Mucosa of rectum (tissue), 2 donors: ENCODE data around the gene FDX2.

Experiments
- H3K27ac ChIP-seq, 2 donors: one replicate each; pipeline ENCODE4 v1.7.0; 2013; ENCODE audit warnings: inconsistent platforms in 2 of 2, low read depth in 2 of 2, low read length in 2 of 2
- H3K27me3 ChIP-seq, 2 donors: one replicate each; pipeline ENCODE4 v1.7.0; 2013; ENCODE audit warnings: low read length in 2 of 2; ENCODE audit not compliant: control insufficient read depth in 2 of 2, insufficient read depth in 2 of 2
- H3K36me3 ChIP-seq, 2 donors: one replicate each; pipeline ENCODE4 v1.7.0; 2013; ENCODE audit warnings: low read length in 2 of 2; ENCODE audit not compliant: control insufficient read depth in 2 of 2, insufficient read depth in 2 of 2
- H3K4me1 ChIP-seq, 2 donors: one replicate each; pipeline ENCODE4 v1.7.0; 2013; ENCODE audit warnings: low read length in 2 of 2, mild to moderate bottlenecking in 1 of 2; ENCODE audit not compliant: control insufficient read depth in 2 of 2, insufficient read depth in 2 of 2
- H3K4me3 ChIP-seq, 2 donors: one replicate each; pipeline ENCODE4 v1.7.0; 2013; ENCODE audit warnings: low read length in 2 of 2
- H3K9ac ChIP-seq, 2 donors: one replicate each; pipeline ENCODE4 v1.7.0; 2013; ENCODE audit warnings: low read length in 2 of 2, low read depth in 1 of 2, mild to moderate bottlenecking in 1 of 2
- H3K9me3 ChIP-seq, 2 donors: one replicate each; pipeline ENCODE4 v1.7.0; 2013; ENCODE audit warnings: low read length in 2 of 2; ENCODE audit not compliant: control insufficient read depth in 2 of 2
- donor health status: healthy.
- donor health status: Normal muscosa, but diverticular disease.

The FDX2 gene

DNA sequence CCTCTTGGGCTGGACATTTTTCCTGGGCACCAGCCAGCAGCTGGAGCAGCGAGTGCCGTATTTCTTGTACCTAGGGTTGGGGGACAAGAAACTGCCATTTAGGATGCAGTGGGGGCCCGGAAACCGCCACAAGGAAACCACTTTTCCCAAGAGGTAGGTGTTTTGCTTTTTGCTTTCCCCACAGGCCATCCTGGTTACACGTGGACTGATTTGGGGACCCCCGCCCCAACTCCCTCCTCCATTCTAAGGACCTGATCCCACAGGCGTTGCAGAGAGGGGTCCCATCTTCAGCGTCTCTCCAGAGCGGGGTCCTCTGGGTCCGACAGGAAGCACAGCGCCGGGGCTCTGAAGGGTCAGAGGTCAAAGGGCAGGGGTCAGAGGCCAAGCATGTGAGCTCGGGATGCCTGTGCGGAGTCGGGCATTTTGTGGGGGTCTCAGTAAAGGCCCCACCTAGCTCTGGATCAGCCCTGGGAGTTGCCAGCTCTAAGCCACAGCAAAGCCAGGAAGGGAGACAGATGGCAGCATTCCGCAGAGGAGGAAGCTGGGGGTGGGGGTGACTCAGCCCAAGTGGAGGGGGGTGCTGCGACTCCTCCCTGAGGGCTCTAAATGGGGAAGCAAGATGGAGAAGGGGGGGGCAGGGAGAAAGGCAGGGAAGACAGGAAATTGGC is 10.5 kb downstream of the FDX2 start:
- no peaks in the 10 kb centered on the region for H3K4me1 ChIP-seq
- H3K4me3 ChIP-seq: no peak overlapping the region
- no peaks in the 10 kb centered on the region for H3K36me3 ChIP-seq
- H3K9ac ChIP-seq: no peak overlapping the region
- no peaks in the 10 kb centered on the region for H3K27me3 ChIP-seq
- H3K27ac ChIP-seq: no peak overlapping the region
- no peaks in the 10 kb centered on the region for H3K9me3 ChIP-seq

DNA sequence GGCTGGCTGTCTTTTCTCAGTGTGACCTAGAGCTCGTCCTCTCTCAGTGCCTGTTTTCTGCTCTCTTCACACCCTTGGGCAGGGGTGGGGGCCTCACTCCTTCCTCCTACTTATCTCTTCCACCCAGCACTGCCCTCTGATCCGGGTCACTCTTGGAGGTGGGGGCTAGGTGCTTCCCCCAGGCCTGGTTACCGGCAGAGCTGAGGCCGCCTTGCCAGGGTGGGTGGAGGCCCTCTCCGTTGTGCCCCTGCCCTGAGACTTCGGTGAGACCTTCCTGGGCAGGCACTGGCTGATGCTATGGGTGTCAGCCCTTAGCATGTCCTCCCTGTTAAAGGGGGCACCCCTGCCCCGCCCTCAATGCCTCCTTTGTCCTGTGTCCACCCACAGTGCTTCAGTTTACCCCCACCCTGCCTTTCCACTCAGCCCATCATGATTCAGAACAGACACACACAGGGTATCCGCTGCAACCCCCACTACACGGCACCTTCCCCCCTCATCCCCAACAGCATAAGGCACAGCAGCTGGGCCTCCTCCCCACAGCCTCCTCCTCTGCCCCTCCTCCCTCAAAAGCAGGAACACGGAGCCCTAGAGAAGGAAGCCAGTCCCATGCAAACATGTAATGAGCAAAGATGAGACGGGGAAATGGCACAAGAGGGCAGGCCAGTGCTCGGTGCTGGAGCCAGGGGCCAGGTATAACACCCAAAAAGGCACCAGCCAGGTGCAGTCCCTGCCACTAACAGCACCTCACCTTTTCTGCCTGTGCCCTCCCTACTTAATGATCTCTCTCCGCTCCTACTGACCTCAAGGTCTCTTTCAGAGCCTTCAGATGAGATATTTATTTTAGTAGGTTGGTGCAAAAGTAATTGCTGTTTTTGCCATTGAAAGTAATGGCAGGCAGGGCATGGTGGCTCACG is 16.0 kb downstream of the FDX2 start:
- peaks cover 3 to 18% of the 10 kb centered on the region in 2 donors for H3K27me3 ChIP-seq

DNA sequence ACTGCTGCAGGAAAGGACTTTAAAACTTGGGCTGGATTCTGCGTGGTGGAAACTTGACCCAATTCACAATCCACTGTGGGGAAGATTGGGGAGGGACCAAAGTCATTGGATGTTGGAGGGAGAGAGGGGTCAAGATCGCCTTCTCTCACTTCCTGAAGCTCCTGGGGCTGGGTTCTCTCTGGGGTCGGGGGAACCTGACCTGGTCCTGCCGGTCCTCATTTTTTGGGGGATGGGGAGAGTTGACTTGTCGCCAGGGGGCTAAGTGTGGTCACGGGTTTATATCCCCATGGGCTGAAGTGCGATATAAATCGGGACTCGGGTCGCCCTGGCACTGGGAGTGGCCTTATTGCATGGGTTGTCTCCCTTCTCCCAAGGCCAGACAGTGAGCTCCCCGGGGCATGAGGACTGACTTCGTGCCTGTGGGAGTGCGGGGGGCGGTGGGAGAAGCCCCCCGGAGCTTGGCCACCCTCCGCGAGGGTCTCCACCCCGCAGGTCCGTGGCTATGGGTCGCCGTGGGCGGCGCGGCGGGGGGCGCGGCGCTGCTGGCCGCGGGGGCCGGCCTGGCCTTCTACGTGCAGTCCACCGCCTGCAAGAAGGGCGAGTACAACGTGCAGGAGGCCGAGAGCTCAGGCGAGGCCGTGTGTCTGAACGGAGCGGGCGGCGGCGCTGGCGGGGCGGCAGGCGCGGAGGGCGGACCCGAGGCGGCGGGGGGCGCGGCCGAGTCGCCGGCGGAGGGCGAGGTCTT is 19.8 kb downstream of the FDX2 start:
- peaks cover 17 to 29% of the 10 kb centered on the region in 2 donors for H3K4me1 ChIP-seq
- H3K36me3 ChIP-seq: no peaks in the 10 kb centered on the region
- no peak overlapping the region for H3K27ac ChIP-seq
- peaks cover 41 to 50% of the 10 kb centered on the region in 2 donors for H3K27me3 ChIP-seq
- no peak overlapping the region for H3K9ac ChIP-seq
- peak overlapping the region; percentile 32 to 71 for H3K4me3 ChIP-seq
- H3K9me3 ChIP-seq: no peaks in the 10 kb centered on the region

More for the DNA sequence above, 16.0 kb downstream of the FDX2 start:
- Histone ChIP-seq H3K4me3 (no peak overlapping the region), H3K4me1 (peaks cover 4 to 14% of the 10 kb centered on the region in 2 donors), H3K36me3 (no peaks in the 10 kb centered on the region), H3K27ac (no peak overlapping the region), H3K9me3 (no peaks in the 10 kb centered on the region), H3K9ac (no peak overlapping the region)

DNA sequence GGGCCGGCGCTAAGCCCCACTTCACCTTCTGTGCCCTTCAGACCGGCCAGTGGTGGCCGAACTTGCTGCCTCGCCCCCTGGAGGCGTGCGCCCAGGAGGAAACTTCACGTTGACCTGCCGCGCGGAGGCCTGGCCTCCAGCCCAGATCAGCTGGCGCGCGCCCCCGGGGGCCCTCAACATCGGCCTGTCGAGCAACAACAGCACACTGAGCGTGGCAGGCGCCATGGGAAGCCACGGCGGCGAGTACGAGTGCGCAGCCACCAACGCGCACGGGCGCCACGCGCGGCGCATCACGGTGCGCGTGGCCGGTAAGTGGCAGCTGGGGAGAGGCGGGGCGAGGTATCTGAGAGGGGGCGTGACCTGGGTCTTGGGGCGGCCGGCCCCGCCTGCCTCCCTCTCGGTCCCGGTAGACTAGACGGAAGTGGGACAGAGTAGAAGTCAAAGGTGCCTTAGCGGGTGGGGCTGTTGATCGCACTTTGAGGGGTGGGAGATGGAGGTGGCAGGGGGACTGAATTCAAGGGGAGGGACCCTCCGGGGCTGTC is 20.4 kb downstream of the FDX2 start:
- Histone ChIP-seq H3K27me3 (peaks cover 48 to 55% of the 10 kb centered on the region in 2 donors), H3K4me3 (peak overlapping the region; percentile 32 to 71), H3K4me1 (peaks cover 22 to 35% of the 10 kb centered on the region in 2 donors), H3K36me3 (no peaks in the 10 kb centered on the region), H3K9ac (no peak overlapping the region), H3K9me3 (no peaks in the 10 kb centered on the region), H3K27ac (no peak overlapping the region)

GRCh38 chr19:10294368-10294697 is 21.5 kb downstream of the FDX2 start:
- Histone ChIP-seq H3K9ac (no peak overlapping the region), H3K4me1 (peaks cover 28 to 40% of the 10 kb centered on the region in 2 donors), H3K36me3 (no peaks in the 10 kb centered on the region), H3K4me3 (no peak overlapping the region), H3K27me3 (peaks cover 55 to 57% of the 10 kb centered on the region in 2 donors), H3K27ac (no peak overlapping the region), H3K9me3 (no peaks in the 10 kb centered on the region)

DNA sequence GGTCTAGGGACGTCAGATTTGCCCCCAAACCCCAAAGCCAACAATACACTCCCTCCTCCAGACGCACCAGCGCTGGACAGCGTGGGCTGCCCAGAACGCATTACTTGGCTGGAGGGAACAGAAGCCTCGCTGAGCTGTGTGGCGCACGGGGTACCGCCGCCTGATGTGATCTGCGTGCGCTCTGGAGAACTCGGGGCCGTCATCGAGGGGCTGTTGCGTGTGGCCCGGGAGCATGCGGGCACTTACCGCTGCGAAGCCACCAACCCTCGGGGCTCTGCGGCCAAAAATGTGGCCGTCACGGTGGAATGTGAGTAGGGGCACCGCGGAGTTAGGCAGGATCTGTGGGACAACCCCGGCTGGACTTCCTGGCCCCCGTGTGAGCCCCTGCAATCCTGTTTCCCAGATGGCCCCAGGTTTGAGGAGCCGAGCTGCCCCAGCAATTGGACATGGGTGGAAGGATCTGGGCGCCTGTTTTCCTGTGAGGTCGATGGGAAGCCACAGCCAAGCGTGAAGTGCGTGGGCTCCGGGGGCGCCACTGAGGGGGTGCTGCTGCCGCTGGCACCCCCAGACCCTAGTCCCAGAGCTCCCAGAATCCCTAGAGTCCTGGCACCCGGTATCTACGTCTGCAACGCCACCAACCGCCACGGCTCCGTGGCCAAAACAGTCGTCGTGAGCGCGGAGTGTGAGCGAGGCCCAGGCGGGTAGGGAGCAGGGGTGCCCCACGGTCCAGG is 22.0 kb downstream of the FDX2 start:
- no peak overlapping the region for H3K4me3 ChIP-seq
- peaks cover 60 to 62% of the 10 kb centered on the region in 2 donors for H3K27me3 ChIP-seq
- no peaks in the 10 kb centered on the region for H3K9me3 ChIP-seq
- no peak overlapping the region for H3K9ac ChIP-seq
- H3K4me1 ChIP-seq: peaks cover 33 to 45% of the 10 kb centered on the region in 2 donors
- H3K36me3 ChIP-seq: no peaks in the 10 kb centered on the region
- H3K27ac ChIP-seq: no peak overlapping the region

DNA sequence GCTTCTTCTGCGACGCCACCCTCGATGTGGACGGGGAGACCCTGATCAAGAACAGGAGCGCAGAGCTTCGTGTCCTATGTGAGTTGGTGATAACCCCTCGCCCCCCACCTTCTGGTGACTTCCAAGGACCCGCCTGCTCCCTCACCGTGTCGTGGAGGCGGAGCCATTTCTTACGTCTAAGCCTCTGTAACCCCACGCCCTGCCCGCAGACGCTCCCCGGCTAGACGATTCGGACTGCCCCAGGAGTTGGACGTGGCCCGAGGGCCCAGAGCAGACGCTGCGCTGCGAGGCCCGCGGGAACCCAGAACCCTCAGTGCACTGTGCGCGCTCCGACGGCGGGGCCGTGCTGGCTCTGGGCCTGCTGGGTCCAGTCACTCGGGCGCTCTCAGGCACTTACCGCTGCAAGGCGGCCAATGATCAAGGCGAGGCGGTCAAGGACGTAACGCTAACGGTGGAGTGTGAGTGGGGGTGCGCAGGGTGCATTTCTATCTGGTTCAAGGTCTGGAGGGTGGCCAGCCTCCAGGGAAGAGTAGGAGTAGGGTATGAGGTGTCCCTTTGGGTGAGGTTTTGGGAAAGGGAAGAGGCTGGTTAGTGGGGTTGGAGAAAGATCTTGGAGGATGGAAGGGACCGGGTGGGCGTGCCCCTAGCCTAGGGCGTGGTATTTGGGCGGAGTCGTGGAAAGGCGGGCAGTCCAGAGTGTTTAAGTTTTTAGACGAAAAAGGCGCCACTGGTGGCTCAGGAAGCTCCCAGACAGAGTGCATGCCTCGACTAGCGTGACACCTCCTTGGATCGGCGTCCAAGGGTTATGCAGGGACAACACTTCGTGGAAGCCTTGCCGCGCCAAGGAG is 22.8 kb downstream of the FDX2 start:
- Histone ChIP-seq H3K27ac (no peak overlapping the region), H3K4me3 (peak overlapping the region; percentile 51 to 65), H3K36me3 (no peaks in the 10 kb centered on the region), H3K9me3 (no peaks in the 10 kb centered on the region), H3K4me1 (peaks cover 37 to 46% of the 10 kb centered on the region in 2 donors), H3K27me3 (peaks cover 64 to 66% of the 10 kb centered on the region in 2 donors), H3K9ac (no peak overlapping the region)

- Histone ChIP-seq H3K9me3 (no peaks in the 10 kb centered on the region), H3K27ac (no peak overlapping the region), H3K4me1 (peaks cover 42 to 51% of the 10 kb centered on the region in 2 donors)
Measured at GRCh38 chr19:10292206-10292788, 23.5 kb downstream of the FDX2 start.

More at GRCh38 chr19:10292206-10292788, 23.5 kb downstream of the FDX2 start:
- no peaks in the 10 kb centered on the region for H3K36me3 ChIP-seq
- H3K4me3 ChIP-seq: peak overlapping the region; percentile 51 to 65
- H3K27me3 ChIP-seq: peaks cover 71 to 73% of the 10 kb centered on the region in 2 donors
- peak overlapping the region in 1 of 2 donors; percentile 18 for H3K9ac ChIP-seq
